HG03342 (cell line): ENCODE data around the gene ALDH1A2.

Experiments
- ATAC-seq: cut with Tn5 transposase; IDR thresholded peaks from one replicate; pipeline ENCODE4 v1.9.1; 2021; ENCODE audit warnings: mild to moderate bottlenecking, moderate library complexity; ENCODE audit not compliant: unreplicated experiment

Gene ALDH1A2

GRCh38 chr15:57911247-57911646 lies 154.3 kb downstream of the ALDH1A2 start:
- no peak for ATAC-seq

GRCh38 chr15:57910672-57911071 lies 154.8 kb downstream of the ALDH1A2 start:
- no peak for ATAC-seq

GRCh38 chr15:57909388-57909787 lies 156.1 kb downstream of the ALDH1A2 start:
- no peak for ATAC-seq

- no peak for ATAC-seq
Measured at GRCh38 chr15:57903626-57904025, 161.9 kb downstream of the ALDH1A2 start.
